Spinal cord (tissue), 10 donors: ENCODE measurements around the gene PSME3IP1. TPM values are rescaled to one million over a fixed set of nuclear protein-coding genes. Genes with fewer than 3 reads are reported as not detected.

ENCODE experiments used
- DNase-seq, 6 donors: peaks; one replicate each; pipeline versions ENCODE4 v3.0.0 to v3.0.0-alpha.2; 2013 to 2015; ENCODE audit warnings: low spot score in 6 of 6, low read depth in 4 of 6
- H3K27ac ChIP-seq: one replicate; pipeline ENCODE4 v1.5.1; 2013; ENCODE audit warnings: low read depth, low read length, control low read depth
- H3K27me3 ChIP-seq: one replicate; pipeline ENCODE4 v1.6.1; 2013; ENCODE audit warnings: low read length; ENCODE audit not compliant: control insufficient read depth, insufficient read depth
- H3K36me3 ChIP-seq: one replicate; pipeline ENCODE4 v1.6.1; 2013; ENCODE audit warnings: low read length; ENCODE audit not compliant: control insufficient read depth, insufficient read depth
- H3K4me1 ChIP-seq: one replicate; pipeline ENCODE4 v1.6.1; 2013; ENCODE audit warnings: low read length; ENCODE audit not compliant: control insufficient read depth, insufficient read depth
- H3K4me3 ChIP-seq: one replicate; pipeline ENCODE4 v1.5.1; 2013; ENCODE audit warnings: low read depth, low read length, control low read depth
- H3K9me3 ChIP-seq: one replicate; pipeline ENCODE4 v1.6.1; 2013; ENCODE audit warnings: low read length; ENCODE audit not compliant: control insufficient read depth, insufficient read depth
- WGBS: methylation state at CpG from one replicate; pipeline ENCODE4 v1.1.5; 2013; ENCODE audit warnings: missing lambda C conversion rate; ENCODE audit not compliant: insufficient coverage; 5-methylcytosine and 5-hydroxymethylcytosine counted together
- polyA plus RNA-seq, 2 donors: library from polyadenylated mRNA; unstranded; fragments of 120-200 nt; gene quantifications; one replicate each; pipeline ENCODE4 v1.2.1, GENCODE V29; 2013; ENCODE audit not compliant: insufficient read length in 2 of 2
- total RNA-seq, 2 donors: library from RNA; depleted of rRNA in 1 of 2; stranded (reverse); fragments of 120-200 nt in 1 of 2; fragments of >200 nt in 1 of 2; gene quantifications; one replicate each; pipeline versions ENCODE4 v1.2.3 to v1.2.4, GENCODE V29; 2013 to 2014
- donor health status: healthy.

The PSME3IP1 gene
- total and polyA plus RNA-seq, 4 donors, result 70.7 to 172 (median 123) TPM

GRCh38 chr16:57108432-57108831, 77.4 kb downstream of the PSME3IP1 start:
- Histone ChIP-seq H3K4me1 (peaks cover 59% of the 10 kb centered on the region), H3K36me3 (peaks cover 36% of the 10 kb centered on the region), H3K4me3 (no peak overlapping the region), H3K27ac (no peak overlapping the region), H3K9me3 (no peaks in the 10 kb centered on the region), H3K27me3 (no peaks in the 10 kb centered on the region)
- DNase-seq, result no peak
- WGBS, result no CpG with 5 or more reads among the region's 1 CpG

- peaks cover 28% of the 10 kb centered on the region for H3K36me3 ChIP-seq
- 23% methylated on average over 8 of the region's 9 CpGs for WGBS
- no peaks in the 10 kb centered on the region for H3K27me3 ChIP-seq
- peak in 2 of 6 donors; percentile 20 to 57 for DNase-seq
- no peaks in the 10 kb centered on the region for H3K9me3 ChIP-seq
- no peak overlapping the region for H3K4me3 ChIP-seq
- peaks cover 58% of the 10 kb centered on the region for H3K4me1 ChIP-seq
- peak overlapping the region; percentile 71 for H3K27ac ChIP-seq
Measured at GRCh38 chr16:57107321-57107922, 78.4 kb downstream of the PSME3IP1 start.

- DNase-seq, result no peak
- peaks cover 23% of the 10 kb centered on the region for H3K36me3 ChIP-seq
- no peak overlapping the region for H3K4me3 ChIP-seq
- peak overlapping the region; percentile 40 for H3K27ac ChIP-seq
- no peaks in the 10 kb centered on the region for H3K9me3 ChIP-seq
- H3K4me1 ChIP-seq, result peaks cover 58% of the 10 kb centered on the region
- WGBS, result 78% methylated on average over 1 of the region's 2 CpGs
- H3K27me3 ChIP-seq, result no peaks in the 10 kb centered on the region
Measured at GRCh38 chr16:57106767-57107166, 79.1 kb downstream of the PSME3IP1 start.

- Histone ChIP-seq H3K27ac (no peak overlapping the region), H3K27me3 (no peaks in the 10 kb centered on the region), H3K9me3 (no peaks in the 10 kb centered on the region), H3K4me3 (no peak overlapping the region), H3K36me3 (peaks cover 18% of the 10 kb centered on the region), H3K4me1 (peaks cover 66% of the 10 kb centered on the region)
- DNase-seq, result no peak
- 85% methylated on average over 5 of the region's 7 CpGs for WGBS
Measured at GRCh38 chr16:57105184-57105583, 80.7 kb downstream of the PSME3IP1 start.

GRCh38 chr16:57104706-57105105, 81.1 kb downstream of the PSME3IP1 start:
- Histone ChIP-seq H3K9me3 (no peaks in the 10 kb centered on the region), H3K36me3 (peaks cover 18% of the 10 kb centered on the region), H3K27ac (no peak overlapping the region), H3K4me1 (peaks cover 67% of the 10 kb centered on the region), H3K4me3 (no peak overlapping the region), H3K27me3 (no peaks in the 10 kb centered on the region)
- no peak for DNase-seq
- WGBS, result 80% methylated on average over 3 of the region's 3 CpGs

- H3K4me1 ChIP-seq, result peaks cover 68% of the 10 kb centered on the region
- 53% methylated on average over 14 of the region's 16 CpGs for WGBS
Measured at GRCh38 chr16:57102888-57103851, 82.7 kb downstream of the PSME3IP1 start.

More at GRCh38 chr16:57102888-57103851, 82.7 kb downstream of the PSME3IP1 start:
- no peak for DNase-seq
- H3K27ac ChIP-seq, result no peak overlapping the region
- H3K27me3 ChIP-seq, result no peaks in the 10 kb centered on the region
- H3K4me3 ChIP-seq, result no peak overlapping the region
- no peaks in the 10 kb centered on the region for H3K9me3 ChIP-seq
- H3K36me3 ChIP-seq, result peaks cover 20% of the 10 kb centered on the region

Other genes with a start within 250 kb of the PSME3IP1 start
- 10 to 100 TPM in 1 of 2 donors, 1 to 10 TPM in 1; 2.0 to 13.5 TPM for gene CETP, start 224.1 kb downstream of the PSME3IP1 start, total RNA-seq
- gene CETP, start 224.1 kb downstream of the PSME3IP1 start, polyA plus RNA-seq, result 1 to 10 TPM; 3.3 to 3.9 TPM
- gene NLRC5, start 196.5 kb downstream of the PSME3IP1 start, total RNA-seq, result 1 to 10 TPM; 4.3 to 5.7 TPM
- 1 to 10 TPM; 2.5 to 5.3 TPM for gene NLRC5, start 196.5 kb downstream of the PSME3IP1 start, polyA plus RNA-seq
- 10 to 100 TPM; 56.4 to 58.5 TPM for gene CPNE2, start 93.5 kb downstream of the PSME3IP1 start, total RNA-seq
- gene CPNE2, start 93.5 kb downstream of the PSME3IP1 start, polyA plus RNA-seq, result 100 to 1,000 TPM; 184 to 197 TPM
- gene RSPRY1, start 290 bp upstream of the PSME3IP1 start, total RNA-seq, result 10 to 100 TPM; 53.2 to 67.7 TPM
- 10 to 100 TPM; 41.2 to 44.9 TPM for gene RSPRY1, start 290 bp upstream of the PSME3IP1 start, polyA plus RNA-seq
- 10 to 100 TPM; 75.1 to 77.9 TPM for gene ARL2BP, start 59.2 kb upstream of the PSME3IP1 start, total RNA-seq
- 10 to 100 TPM; 74.7 to 79.3 TPM for gene ARL2BP, start 59.2 kb upstream of the PSME3IP1 start, polyA plus RNA-seq
- gene PLLP, start 98.6 kb upstream of the PSME3IP1 start, total RNA-seq, result 10 to 100 TPM; 19.1 to 20.9 TPM
- gene PLLP, start 98.6 kb upstream of the PSME3IP1 start, polyA plus RNA-seq, result 10 to 100 TPM; 37.6 to 38.1 TPM
- gene CCL22, start 172.7 kb upstream of the PSME3IP1 start, total RNA-seq, result under 1 TPM in 1 of 2 donors, not detected in 1; 0.10 TPM
- gene CCL22, start 172.7 kb upstream of the PSME3IP1 start, polyA plus RNA-seq, result under 1 TPM in 1 of 2 donors, not detected in 1; 0.14 TPM
- gene CX3CL1, start 186.5 kb upstream of the PSME3IP1 start, total RNA-seq, result 10 to 100 TPM; 15.5 to 20.1 TPM
- gene CX3CL1, start 186.5 kb upstream of the PSME3IP1 start, polyA plus RNA-seq, result 10 to 100 TPM; 47.4 to 49.5 TPM
- gene CCL17, start 218.7 kb upstream of the PSME3IP1 start, total RNA-seq, result not detected
- gene CCL17, start 218.7 kb upstream of the PSME3IP1 start, polyA plus RNA-seq, result not detected